HFF-Myc (cell line): ENCODE data around the gene PTPN9.

ENCODE experiments used
- DNase-seq: peaks from one replicate; pipeline ENCODE4 v3.0.0-alpha.2; 2011; ENCODE audit warnings: low read depth; ENCODE audit errors: extremely low read depth
- H3K4me3 ChIP-seq: replicated peaks from 2 replicates; pipeline ENCODE4 v1.5.1; 2011; ENCODE audit warnings: low read depth, mild to moderate bottlenecking, control low read depth, low read length
- TF ChIP-seq, protein P1 (sequence below): IDR thresholded peaks from 2 replicates; pipeline ENCODE4 v1.5.1; 2012; ENCODE audit warnings: mild to moderate bottlenecking, low read depth, low read length, control low read depth; ENCODE audit errors: missing control alignments

The PTPN9 gene

GRCh38 chr15:75606711-75607699 lies 27.9 kb upstream of the PTPN9 start:
- no peak for DNase-seq
- TF ChIP-seq, protein P1, sequence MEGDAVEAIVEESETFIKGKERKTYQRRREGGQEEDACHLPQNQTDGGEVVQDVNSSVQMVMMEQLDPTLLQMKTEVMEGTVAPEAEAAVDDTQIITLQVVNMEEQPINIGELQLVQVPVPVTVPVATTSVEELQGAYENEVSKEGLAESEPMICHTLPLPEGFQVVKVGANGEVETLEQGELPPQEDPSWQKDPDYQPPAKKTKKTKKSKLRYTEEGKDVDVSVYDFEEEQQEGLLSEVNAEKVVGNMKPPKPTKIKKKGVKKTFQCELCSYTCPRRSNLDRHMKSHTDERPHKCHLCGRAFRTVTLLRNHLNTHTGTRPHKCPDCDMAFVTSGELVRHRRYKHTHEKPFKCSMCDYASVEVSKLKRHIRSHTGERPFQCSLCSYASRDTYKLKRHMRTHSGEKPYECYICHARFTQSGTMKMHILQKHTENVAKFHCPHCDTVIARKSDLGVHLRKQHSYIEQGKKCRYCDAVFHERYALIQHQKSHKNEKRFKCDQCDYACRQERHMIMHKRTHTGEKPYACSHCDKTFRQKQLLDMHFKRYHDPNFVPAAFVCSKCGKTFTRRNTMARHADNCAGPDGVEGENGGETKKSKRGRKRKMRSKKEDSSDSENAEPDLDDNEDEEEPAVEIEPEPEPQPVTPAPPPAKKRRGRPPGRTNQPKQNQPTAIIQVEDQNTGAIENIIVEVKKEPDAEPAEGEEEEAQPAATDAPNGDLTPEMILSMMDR: no peak
- H3K4me3 ChIP-seq: no peak overlapping the region

DNA sequence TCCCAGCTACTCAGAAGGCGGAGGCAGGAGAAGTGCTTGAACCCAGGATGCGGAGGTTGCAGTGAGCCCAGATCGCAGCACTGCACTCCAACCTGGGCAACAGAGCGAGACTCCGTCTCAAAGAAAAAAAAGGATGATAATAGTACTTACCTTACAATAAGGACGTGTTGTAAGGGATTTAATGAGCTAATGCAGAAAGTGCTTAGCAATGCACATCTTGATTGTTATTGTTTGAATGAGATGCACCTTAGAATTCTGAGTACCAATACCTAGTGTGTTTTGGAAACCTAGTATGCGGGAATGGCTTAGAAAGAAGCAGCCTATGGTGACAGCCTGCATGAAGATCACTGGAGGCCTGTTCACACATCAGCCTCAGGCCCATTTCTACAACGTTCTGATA lies 26.9 kb upstream of the PTPN9 start:
- TF ChIP-seq, protein P1: no peak
- no peak for DNase-seq
- no peak overlapping the region for H3K4me3 ChIP-seq

- DNase-seq: no peak
- H3K4me3 ChIP-seq: no peak overlapping the region
- TF ChIP-seq, protein P1: no peak
These were observed 20.3 kb upstream of the PTPN9 start for GRCh38 chr15:75599401-75599800.

DNA sequence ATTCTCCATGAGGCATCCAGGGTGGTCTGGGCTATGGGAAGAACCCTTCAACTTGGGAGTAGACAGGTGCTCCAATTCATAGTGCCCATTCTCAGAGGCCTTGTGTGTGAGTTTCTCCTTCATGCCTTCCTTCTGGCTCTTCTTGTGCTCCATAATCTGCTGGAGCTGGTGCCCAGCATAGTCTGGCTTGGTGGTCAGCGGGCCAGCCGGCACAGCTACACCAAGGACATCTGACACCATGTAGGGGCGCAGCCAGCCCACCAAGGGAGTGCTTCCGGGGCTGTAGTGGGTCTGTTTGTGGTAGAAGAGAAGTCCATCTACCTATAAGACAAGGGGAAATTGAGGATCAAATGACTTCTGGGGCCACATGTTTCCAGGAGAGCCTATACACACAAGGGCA lies 19.2 kb upstream of the PTPN9 start:
- H3K4me3 ChIP-seq: no peak overlapping the region
- DNase-seq: no peak
- TF ChIP-seq, protein P1: no peak

DNA sequence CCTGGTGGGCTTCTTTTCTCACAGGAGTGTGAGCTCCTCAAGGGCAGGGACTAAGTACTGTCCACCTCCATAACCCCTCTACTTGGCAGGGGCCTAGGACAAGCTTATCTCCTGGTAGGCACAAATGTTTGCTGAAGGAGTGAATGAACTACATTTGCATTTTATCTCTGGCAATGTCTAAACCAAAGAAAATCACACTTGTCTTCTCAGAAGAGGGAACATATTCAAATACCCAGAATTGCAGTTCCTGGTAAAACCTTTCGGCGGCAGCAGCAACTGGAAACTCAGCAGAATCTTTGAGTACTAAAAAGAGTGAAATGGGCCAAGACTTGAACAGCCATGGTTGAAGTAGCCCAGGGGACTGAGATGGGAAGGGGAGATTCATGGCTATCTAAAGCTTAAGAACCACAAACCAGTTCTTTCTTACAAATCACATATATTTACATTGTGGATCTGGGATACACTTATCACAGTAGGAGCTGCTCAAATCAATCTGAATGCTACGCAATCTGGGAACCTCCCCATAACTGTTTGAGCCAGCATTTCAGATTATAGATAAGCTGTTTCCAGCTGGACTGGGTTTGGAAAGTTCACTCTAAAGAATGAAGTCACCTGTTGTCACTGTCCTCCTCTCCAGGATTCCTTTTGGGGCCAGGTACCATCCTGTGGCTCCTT lies 18.7 kb upstream of the PTPN9 start:
- TF ChIP-seq, protein P1: peak; percentile 21
- no peak overlapping the region for H3K4me3 ChIP-seq
- no peak for DNase-seq

- DNase-seq: no peak
- TF ChIP-seq, protein P1: no peak
- no peak overlapping the region for H3K4me3 ChIP-seq
These were observed 17.7 kb upstream of the PTPN9 start for GRCh38 chr15:75596703-75597345.
